H1 (cell line): ENCODE data around the gene BIRC2. TPM values are rescaled to one million over a fixed set of nuclear protein-coding genes. Genes with fewer than 3 reads are reported as not detected.

Source experiments
- CTCF ChIA-PET: fragments of 300-600 bp; sonication (Branson Sonifier 250); formaldehyde crosslinking; loops from one replicate; lab custom pipeline; 2021; ENCODE audit not compliant: partially characterized antibody; lab: Charles Lee
- POLR2A ChIA-PET: fragments of 300-600 bp; sonication (Branson Sonifier 250); formaldehyde crosslinking; loops from one replicate; lab custom pipeline; 2021; ENCODE audit warnings: inconsistent platforms; ENCODE audit not compliant: partially characterized antibody; lab: Charles Lee
- DNase-seq, 2 experiments: peaks; one replicate each; pipeline versions ENCODE4 v3.0.0 to v3.0.0-alpha.2; 2010 to 2022; ENCODE audit warnings: low spot score in 2 of 2, low read depth in 1 of 2, mixed read lengths in 1 of 2
- FAIRE-seq: peaks from 2 replicates; lab custom pipeline; 2011; peaks lifted over from hg19 to GRCh38; lab: Jason Lieb, UNC
- H2AFZ ChIP-seq: 2 replicates; pipeline ENCODE4 v1.8.1; 2012; ENCODE audit warnings: low read length, inconsistent platforms
- H2AK5ac ChIP-seq: 2 replicates; pipeline ENCODE4 v1.6.1; 2013; ENCODE audit warnings: low read depth, low read length
- H2BK120ac ChIP-seq: replicated peaks from 2 replicates; pipeline ENCODE3; 2013; ENCODE audit warnings: low read depth, low read length, inconsistent platforms
- H2BK12ac ChIP-seq: 2 replicates; pipeline ENCODE4 v1.6.1; 2013; ENCODE audit warnings: low read depth, low read length
- H2BK15ac ChIP-seq: 2 replicates; pipeline ENCODE4 v1.6.1; 2013; ENCODE audit warnings: low read length
- H2BK20ac ChIP-seq: 2 replicates; pipeline ENCODE4 v1.6.1; 2013; ENCODE audit warnings: low read length
- H2BK5ac ChIP-seq: 2 replicates; pipeline ENCODE4 v1.6.1; 2013; ENCODE audit warnings: low read depth, low read length
- H3K14ac ChIP-seq: 2 replicates; pipeline ENCODE4 v1.6.1; 2013; ENCODE audit warnings: inconsistent platforms; ENCODE audit not compliant: insufficient read length
- H3K18ac ChIP-seq: 2 replicates; pipeline ENCODE4 v1.6.1; 2013; ENCODE audit warnings: low read length; ENCODE audit errors: extremely low read depth
- H3K23ac ChIP-seq: 2 replicates; pipeline ENCODE4 v1.6.1; 2013; ENCODE audit warnings: inconsistent platforms; ENCODE audit not compliant: insufficient read length
- H3K23me2 ChIP-seq: 2 replicates; pipeline ENCODE4 v1.6.1; 2013; ENCODE audit warnings: low read depth, low read length
- H3K27ac ChIP-seq: 2 replicates; pipeline ENCODE4 v1.6.1; 2011; ENCODE audit warnings: low read depth, low read length, inconsistent platforms
- H3K27me3 ChIP-seq, 4 experiments: replicated peaks in 1 of 4; 1 replicate in 1 of 4; 2 replicates in 3 of 4; pipeline versions ENCODE4 v1.6.1 to v1.8.1; 2011 to 2013; ENCODE audit warnings: low read length in 3 of 4, mild to moderate bottlenecking in 3 of 4, inconsistent platforms in 2 of 4, mixed read lengths in 2 of 4, moderate library complexity in 1 of 4; ENCODE audit not compliant: control insufficient read depth in 3 of 4, insufficient read depth in 3 of 4; ENCODE audit errors: extremely low read depth in 1 of 4
- H3K36me3 ChIP-seq, 4 experiments: 2 replicates each; pipeline versions ENCODE4 v1.6.1 to v1.8.1; 2011 to 2013; ENCODE audit warnings: mild to moderate bottlenecking in 4 of 4, low read length in 3 of 4, moderate library complexity in 2 of 4, control low read depth in 1 of 4, inconsistent platforms in 1 of 4; ENCODE audit not compliant: insufficient read depth in 4 of 4, control insufficient read depth in 2 of 4
- H3K4ac ChIP-seq: replicated peaks from 2 replicates; pipeline ENCODE3; 2013; ENCODE audit warnings: low read length, low read depth, mixed read lengths, inconsistent platforms; ENCODE audit not compliant: insufficient read length
- H3K4me1 ChIP-seq, 4 experiments: replicated peaks in 1 of 4; 1 replicate in 1 of 4; 2 replicates in 3 of 4; pipeline versions ENCODE4 v1.6.1 to v1.8.1; 2011 to 2013; ENCODE audit warnings: low read length in 3 of 4, inconsistent platforms in 2 of 4, mixed read lengths in 1 of 4; ENCODE audit not compliant: insufficient read depth in 4 of 4, control insufficient read depth in 3 of 4
- H3K4me2 ChIP-seq, 2 experiments: 2 replicates each; pipeline versions ENCODE4 v1.6.1 to v1.8.1; 2011 to 2013; ENCODE audit warnings: low read depth in 2 of 2, low read length in 2 of 2, control low read depth in 1 of 2, inconsistent platforms in 1 of 2, mild to moderate bottlenecking in 1 of 2; ENCODE audit not compliant: insufficient read depth in 1 of 2
- H3K4me3 ChIP-seq, 4 experiments: fragments of 200-600, 300-600 bp in 1 of 4; sonication (generic), shearing (Covaris generic), sonication (Bioruptor Twin) in 1 of 4; 2 replicates each; pipeline versions ENCODE4 v1.5.1 to v1.8.1; 2011 to 2016; ENCODE audit warnings: low read length in 4 of 4, low read depth in 3 of 4, control low read depth in 2 of 4, inconsistent platforms in 2 of 4, mild to moderate bottlenecking in 2 of 4, mixed read lengths in 1 of 4, moderate library complexity in 1 of 4; ENCODE audit not compliant: insufficient read depth in 2 of 4; ENCODE audit errors: extremely low read depth in 1 of 4
- H3K56ac ChIP-seq: replicated peaks from 2 replicates; pipeline ENCODE3; 2013; ENCODE audit warnings: low read depth, mild to moderate bottlenecking, mixed read lengths, low read length, inconsistent platforms; ENCODE audit not compliant: insufficient read length
- H3K79me1 ChIP-seq: 2 replicates; pipeline ENCODE4 v1.6.1; 2013; ENCODE audit warnings: low read depth, low read length, control low read depth
- H3K79me2 ChIP-seq, 2 experiments: 2 replicates each; pipeline versions ENCODE4 v1.6.1 to v1.8.1; 2012 to 2013; ENCODE audit warnings: low read length in 2 of 2, mild to moderate bottlenecking in 2 of 2, inconsistent platforms in 1 of 2; ENCODE audit not compliant: insufficient read depth in 2 of 2, control insufficient read depth in 1 of 2
- H3K9ac ChIP-seq, 4 experiments: replicated peaks in 1 of 4; 1 replicate in 1 of 4; 2 replicates in 3 of 4; pipeline versions ENCODE4 v1.6.1 to v1.8.1; 2011 to 2013; ENCODE audit warnings: low read depth in 3 of 4, low read length in 3 of 4, control low read depth in 2 of 4, mild to moderate bottlenecking in 2 of 4, moderate library complexity in 2 of 4, inconsistent platforms in 1 of 4; ENCODE audit errors: extremely low read depth in 1 of 4
- H3K9me3 ChIP-seq, 2 experiments: 2 replicates each; pipeline versions ENCODE4 v1.6.1 to v1.8.1; 2012 to 2013; ENCODE audit warnings: mild to moderate bottlenecking in 2 of 2, moderate library complexity in 2 of 2, control low read depth in 1 of 2, inconsistent platforms in 1 of 2, low read depth in 1 of 2, low read length in 1 of 2, mixed read lengths in 1 of 2; ENCODE audit not compliant: insufficient read depth in 2 of 2
- H4K20me1 ChIP-seq, 2 experiments: replicated peaks in 1 of 2; 2 replicates each; pipeline versions ENCODE3 to v1.8.1; 2011 to 2013; ENCODE audit warnings: inconsistent platforms in 2 of 2, low read length in 2 of 2, mild to moderate bottlenecking in 1 of 2; ENCODE audit not compliant: insufficient read depth in 2 of 2, control insufficient read depth in 1 of 2
- H4K5ac ChIP-seq: 2 replicates; pipeline ENCODE4 v1.6.1; 2013; ENCODE audit warnings: low read length, low read depth, mixed read lengths, inconsistent platforms; ENCODE audit not compliant: insufficient read length
- H4K8ac ChIP-seq: 2 replicates; pipeline ENCODE4 v1.8.0; 2013; ENCODE audit warnings: mild to moderate bottlenecking, moderate library complexity, low read length, inconsistent platforms; ENCODE audit not compliant: insufficient read depth; ENCODE audit errors: extremely low read depth
- H4K91ac ChIP-seq: replicated peaks from 2 replicates; pipeline ENCODE3; 2013; ENCODE audit warnings: low read length, mixed read lengths, inconsistent platforms; ENCODE audit not compliant: insufficient read length
- BACH1 ChIP-seq: IDR thresholded peaks from 2 replicates; pipeline ENCODE4 v1.6.1; 2012; ENCODE audit warnings: low read length, improper control_type of control experiment
- CBX5 ChIP-seq: fragments of 300-800, 300-1000 bp; sonication (generic); IDR thresholded peaks from 2 replicates; pipeline ENCODE4 v1.7.1; 2016; ENCODE audit warnings: antibody characterized with exemption, low read length, low read depth
- JUN ChIP-seq: IDR thresholded peaks from 2 replicates; pipeline ENCODE4 v1.6.1; 2011; ENCODE audit warnings: low read depth, mild to moderate bottlenecking, improper control_type of control experiment, low read length
- MAFK ChIP-seq: IDR thresholded peaks from 2 replicates; pipeline ENCODE4 v1.6.1; 2012; ENCODE audit warnings: low read depth, mild to moderate bottlenecking, improper control_type of control experiment, low read length
- NRF1 ChIP-seq: IDR thresholded peaks from 2 replicates; pipeline ENCODE4 v1.6.1; 2011; ENCODE audit warnings: mild to moderate bottlenecking, low read depth, low read length, improper control_type of control experiment
- PHF8 ChIP-seq: fragments of 200-600 bp; sonication (generic); conservative IDR thresholded peaks from 2 replicates; pipeline ENCODE4 v1.7.1; 2012; ENCODE audit warnings: low read depth, mild to moderate bottlenecking, inconsistent platforms, low read length, moderate library complexity
- POLR2A ChIP-seq, 2 experiments: IDR thresholded peaks; 1 replicate in 1 of 2; 2 replicates in 1 of 2; pipeline ENCODE4 v1.6.1; 2011; ENCODE audit warnings: low read depth in 2 of 2, low read length in 2 of 2, mild to moderate bottlenecking in 2 of 2; ENCODE audit errors: control extremely low read depth in 1 of 2
- RNF2 ChIP-seq: fragments of 200-900, 300-1000 bp; sonication (generic); IDR thresholded peaks from 2 replicates; pipeline ENCODE4 v1.7.1; 2016; ENCODE audit warnings: borderline replicate concordance, low read depth, mild to moderate bottlenecking, antibody characterized with exemption, low read length; ENCODE audit not compliant: poor library complexity, severe bottlenecking; ENCODE audit errors: missing control alignments
- SIRT6 ChIP-seq: IDR thresholded peaks from one replicate; pipeline ENCODE4 v1.7.1; 2012; ENCODE audit warnings: low read length, inconsistent platforms
- SRF ChIP-seq: IDR thresholded peaks from 2 replicates; pipeline ENCODE4 v1.6.1; 2011; ENCODE audit warnings: mild to moderate bottlenecking, low read depth, low read length, moderate library complexity
- TBP ChIP-seq: IDR thresholded peaks from 2 replicates; pipeline ENCODE4 v1.6.1; 2011; ENCODE audit warnings: low read depth, low read length, improper control_type of control experiment
- WGBS, 2 experiments: shearing (Covaris generic) in 1 of 2; methylation state at CpG; one replicate each; pipeline versions ENCODE4 v1.1.6 to v1.1.7; 2013 to 2015; ENCODE audit warnings: low lambda C conversion rate in 2 of 2, mixed read lengths in 2 of 2, inconsistent platforms in 1 of 2, low coverage in 1 of 2, missing lambda C conversion rate in 1 of 2; ENCODE audit not compliant: insufficient replicate concordance in 2 of 2, insufficient coverage in 1 of 2, insufficient read length in 1 of 2; ENCODE audit errors: extremely low coverage in 1 of 2, missing lambda C conversion rate in 1 of 2; 5-methylcytosine and 5-hydroxymethylcytosine counted together
- polyA plus RNA-seq, 7 experiments: library from polyadenylated mRNA; depleted of rRNA in 3 of 7; stranded (reverse) in 5 of 7; unstranded in 2 of 7; fragments of >200 nt in 5 of 7; fragments of 200-250 nt in 2 of 7; gene quantifications; 1 replicate in 5 of 7; 2 replicates in 1 of 7; 4 replicates in 1 of 7; pipeline versions ENCODE4 v1.2.1 to v1.2.3, GENCODE V29; 2011 to 2013; ENCODE audit warnings: missing spikeins in 2 of 7, mixed read lengths in 2 of 7
- total RNA-seq: library from RNA; stranded (reverse); fragmentation: NEBNext Ultra II Directional; extraction: Animal tissue kit (Norgen Biotek cat#: 25700); gene quantifications from 2 replicates; pipeline ENCODE4 v1.2.1, GENCODE V29; 2021
- TF ChIP-seq, protein P1 (sequence below): IDR thresholded peaks from 2 replicates; pipeline ENCODE4 v1.6.1; 2011; ENCODE audit warnings: low read length, improper control_type of control experiment

Gene BIRC2
- total and polyA plus RNA-seq, 2 of the 8 experiments (the other 6 are each of a cell fraction or from before 2014, with no cell fraction given) = 18.4 to 24.7 TPM

DNA sequence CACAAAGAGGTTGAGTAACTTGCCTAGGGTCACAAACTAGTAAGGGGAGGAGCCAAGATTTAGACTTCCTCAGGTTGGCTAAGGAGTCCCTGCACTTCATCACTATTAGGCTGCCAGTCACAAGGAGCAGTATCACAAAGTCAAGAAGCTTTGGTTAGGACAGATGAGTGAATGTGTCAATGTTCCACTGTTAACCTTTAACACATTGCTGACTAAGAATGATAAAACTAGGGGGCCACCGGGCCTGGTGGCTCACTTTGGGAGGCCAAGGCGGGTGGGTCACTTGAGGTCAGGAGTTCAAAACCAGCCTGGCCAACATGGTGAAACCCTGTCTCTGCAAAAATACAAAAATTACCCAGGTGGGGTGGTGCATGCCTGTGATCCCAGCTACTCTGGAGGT is 73.5 kb downstream of the BIRC2 start:
- Histone ChIP-seq H3K56ac (no peak overlapping the region), H3K23ac (no peak overlapping the region), H3K9ac (no peak overlapping the region), H3K4me3 (no peak overlapping the region), H3K23me2 (no peaks in the 10 kb centered on the region), H3K4ac (no peak overlapping the region), H3K4me1 (no peaks in the 10 kb centered on the region), H2BK12ac (no peak overlapping the region), H2BK120ac (no peak overlapping the region), H3K79me2 (peaks cover 0 to 29% of the 10 kb centered on the region in 2 experiments; a peak in 2 of 4 replicates), H3K27ac (no peak overlapping the region), H2BK20ac (no peak overlapping the region), H3K4me2 (no peak overlapping the region), H2AFZ (no peak overlapping the region), H2AK5ac (no peak overlapping the region), H2BK5ac (no peak overlapping the region), H4K8ac (no peak overlapping the region), H3K14ac (no peak overlapping the region), H4K5ac (no peak overlapping the region), H4K20me1 (no peaks in the 10 kb centered on the region), H3K9me3 (no peaks in the 10 kb centered on the region), H2BK15ac (no peak overlapping the region), H4K91ac (no peak overlapping the region), H3K79me1 (peaks cover 3% of the 10 kb centered on the region), H3K18ac (no peak overlapping the region), H3K36me3 (no peaks in the 10 kb centered on the region; a peak in 1 of 8 replicates), H3K27me3 (no peaks in the 10 kb centered on the region)
- no peak for DNase-seq
- WGBS, 2 experiments = 100% methylated on average over 2 of the region's 2 CpGs; no CpG with 5 or more reads in 1 of the 2 experiments
- ChIA-PET CTCF (interaction anchor here (1.0 to 1.7 kb wide), 3 partner anchors 28 to 56 kb away, joined by 3 to 5 read pairs (median 3); no protein-coding TSS in a partner anchor), POLR2A (no interaction called here)
- no peak for FAIRE-seq
- TF ChIP-seq TBP (no peak), BACH1 (no peak), SRF (no peak), POLR2A (IDR thresholded peaks at IDR 0.05; ENCODE audit: control extremely low read depth in 1 of 2, low read depth in 2 of 2, low read length in 2 of 2) (no peak), RNF2 (no peak), CBX5 (no peak), NRF1 (no peak), PHF8 (no peak), JUN (no peak), SIRT6 (no peak), MAFK (no peak)
- TF ChIP-seq, protein P1, sequence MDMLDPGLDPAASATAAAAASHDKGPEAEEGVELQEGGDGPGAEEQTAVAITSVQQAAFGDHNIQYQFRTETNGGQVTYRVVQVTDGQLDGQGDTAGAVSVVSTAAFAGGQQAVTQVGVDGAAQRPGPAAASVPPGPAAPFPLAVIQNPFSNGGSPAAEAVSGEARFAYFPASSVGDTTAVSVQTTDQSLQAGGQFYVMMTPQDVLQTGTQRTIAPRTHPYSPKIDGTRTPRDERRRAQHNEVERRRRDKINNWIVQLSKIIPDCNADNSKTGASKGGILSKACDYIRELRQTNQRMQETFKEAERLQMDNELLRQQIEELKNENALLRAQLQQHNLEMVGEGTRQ = no peak
